Endothelial cell (in vitro differentiated cells): Measurements from ENCODE around the gene MAPK11. TPM values are rescaled to one million over a fixed set of nuclear protein-coding genes. Genes with fewer than 3 reads are reported as not detected.

Experiments used
- DNase-seq: peaks from one replicate; pipeline ENCODE4 v3.0.0; 2021; ENCODE audit warnings: low spot score
- H3K27ac Mint-ChIP-seq: one replicate; pipeline ENCODE4 v1.8.0; 2021; ENCODE audit warnings: mixed read lengths, inconsistent platforms; ENCODE audit not compliant: unreplicated experiment
- H3K27me3 Mint-ChIP-seq: one replicate; pipeline ENCODE4 v1.8.0; 2021; ENCODE audit warnings: mild to moderate bottlenecking, moderate library complexity, mixed read lengths, inconsistent platforms; ENCODE audit not compliant: unreplicated experiment
- H3K36me3 Mint-ChIP-seq: one replicate; pipeline ENCODE4 v1.8.0; 2021; ENCODE audit warnings: mild to moderate bottlenecking, low read depth, mixed read lengths, inconsistent platforms; ENCODE audit not compliant: unreplicated experiment
- H3K4me1 Mint-ChIP-seq: one replicate; pipeline ENCODE4 v1.8.0; 2021; ENCODE audit warnings: mild to moderate bottlenecking, mixed read lengths, inconsistent platforms; ENCODE audit not compliant: unreplicated experiment
- H3K4me3 Mint-ChIP-seq: one replicate; pipeline ENCODE4 v1.8.0; 2021; ENCODE audit warnings: mild to moderate bottlenecking, mixed read lengths, inconsistent platforms; ENCODE audit not compliant: unreplicated experiment
- H3K9me3 Mint-ChIP-seq: one replicate; pipeline ENCODE4 v1.8.0; 2021; ENCODE audit warnings: mixed read lengths, inconsistent platforms; ENCODE audit not compliant: unreplicated experiment
- CTCF ChIP-seq: fragments of 200-600 bp; sonication (generic); IDR thresholded peaks from one replicate; pipeline ENCODE4 v1.5.0; 2021; ENCODE audit warnings: antibody characterized with exemption; ENCODE audit not compliant: unreplicated experiment
- total RNA-seq: library from RNA; stranded (reverse); fragmentation: NEBNext Ultra II Directional; extraction: Animal tissue kit (Norgen Biotek cat#: 25700); gene quantifications from one replicate; pipeline ENCODE4 v1.2.1, GENCODE V29; 2021; ENCODE audit not compliant: unreplicated experiment

Gene MAPK11
- total RNA-seq, 1 donor from 2014 or later, result 62.4 TPM

GRCh38 chr22:50298266-50298637 is 28.1 kb upstream of the MAPK11 start:
- no peak for TF ChIP-seq CTCF
- Mint-ChIP-seq H3K4me1 (peaks cover 2% of the 10 kb centered on the region), H3K27ac (no peak overlapping the region), H3K36me3 (no peaks in the 10 kb centered on the region), H3K4me3 (no peak overlapping the region), H3K27me3 (peaks cover 20% of the 10 kb centered on the region), H3K9me3 (no peaks in the 10 kb centered on the region)
- no peak for DNase-seq

- no peak for DNase-seq
- Mint-ChIP-seq H3K9me3 (no peaks in the 10 kb centered on the region), H3K4me1 (peaks cover 6% of the 10 kb centered on the region), H3K36me3 (no peaks in the 10 kb centered on the region), H3K4me3 (no peak overlapping the region), H3K27me3 (peaks cover 18% of the 10 kb centered on the region), H3K27ac (no peak overlapping the region)
- TF ChIP-seq CTCF, result no peak
Measured at GRCh38 chr22:50297510-50298265, 27.5 kb upstream of the MAPK11 start.

- no peaks in the 10 kb centered on the region for H3K9me3 Mint-ChIP-seq
- TF ChIP-seq CTCF, result no peak
Measured at GRCh38 chr22:50296658-50297490, 26.7 kb upstream of the MAPK11 start.

GRCh38 chr22:50294319-50294656 is 24.1 kb upstream of the MAPK11 start:
- H3K4me3 Mint-ChIP-seq, result no peak overlapping the region
- TF ChIP-seq CTCF, result no peak
- H3K9me3 Mint-ChIP-seq, result no peaks in the 10 kb centered on the region
- no peak for DNase-seq
- H3K27ac Mint-ChIP-seq, result peak overlapping the region; percentile 36
- H3K4me1 Mint-ChIP-seq, result peaks cover 8% of the 10 kb centered on the region
- peaks cover 14% of the 10 kb centered on the region for H3K27me3 Mint-ChIP-seq
- H3K36me3 Mint-ChIP-seq, result no peaks in the 10 kb centered on the region

More at GRCh38 chr22:50296658-50297490, 26.7 kb upstream of the MAPK11 start:
- Mint-ChIP-seq H3K4me1 (peaks cover 8% of the 10 kb centered on the region), H3K27ac (no peak overlapping the region), H3K36me3 (no peaks in the 10 kb centered on the region), H3K27me3 (peaks cover 14% of the 10 kb centered on the region), H3K4me3 (no peak overlapping the region)
- no peak for DNase-seq
